HG03354 (cell line): ENCODE results near the gene SQOR.

Source experiments
- ATAC-seq: cut with Tn5 transposase; IDR thresholded peaks from one replicate; pipeline ENCODE4 v1.9.1; 2021; ENCODE audit warnings: mild to moderate bottlenecking; ENCODE audit not compliant: unreplicated experiment, poor library complexity, severe bottlenecking

The SQOR gene

GRCh38 chr15:45702041-45702440 lies 67.2 kb downstream of the SQOR start:
- ATAC-seq, result no peak

- no peak for ATAC-seq
Measured at GRCh38 chr15:45703670-45704328, 69.0 kb downstream of the SQOR start.

GRCh38 chr15:45704329-45705249 lies 69.8 kb downstream of the SQOR start:
- ATAC-seq, result no peak

GRCh38 chr15:45705510-45706473 lies 71.0 kb downstream of the SQOR start:
- peak; percentile 91 for ATAC-seq

- ATAC-seq, result no peak
Measured at GRCh38 chr15:45710657-45711056, 75.8 kb downstream of the SQOR start.

- ATAC-seq, result peak; percentile 80
Measured at GRCh38 chr15:45714590-45715488, 80.0 kb downstream of the SQOR start.

GRCh38 chr15:45715528-45715927 lies 80.7 kb downstream of the SQOR start:
- ATAC-seq, result no peak

- ATAC-seq, result no peak
Measured at GRCh38 chr15:45719490-45719889, 84.7 kb downstream of the SQOR start.

GRCh38 chr15:45720183-45720582 lies 85.4 kb downstream of the SQOR start:
- no peak for ATAC-seq

- no peak for ATAC-seq
Measured at GRCh38 chr15:45728641-45729040, 93.8 kb downstream of the SQOR start.

GRCh38 chr15:45729141-45729540 lies 94.3 kb downstream of the SQOR start:
- ATAC-seq, result no peak

GRCh38 chr15:45731343-45731742 lies 96.5 kb downstream of the SQOR start:
- ATAC-seq, result no peak

GRCh38 chr15:45732662-45733061 lies 97.8 kb downstream of the SQOR start:
- ATAC-seq, result no peak

GRCh38 chr15:45734260-45734711 lies 99.5 kb downstream of the SQOR start:
- ATAC-seq, result no peak
